ENCODE measurements around the gene DARS1.

DNA sequence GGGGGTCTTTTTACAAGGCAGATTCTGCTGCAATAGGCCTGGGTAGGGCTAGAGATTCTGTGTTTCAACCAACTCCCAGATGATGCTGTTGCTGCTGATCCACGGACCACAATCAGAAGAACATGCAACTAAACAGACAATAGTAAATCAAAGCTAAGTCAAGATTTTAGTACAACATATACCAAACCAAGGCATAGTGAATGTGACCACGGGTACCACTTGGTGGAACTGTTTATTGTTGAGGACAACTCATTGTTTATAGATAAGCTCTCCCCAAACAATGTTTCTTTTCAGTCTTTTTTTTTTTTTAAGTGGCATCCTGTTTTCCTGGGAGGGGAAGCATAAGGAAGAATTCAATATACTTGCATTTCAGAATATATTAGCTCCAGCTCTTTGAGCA lies 36.0 kb upstream of the DARS1 start:
- TF ChIP-seq EP300 (IDR thresholded peaks at IDR 0.05; ENCODE audit: borderline replicate concordance in 1 of 2, low read depth in 1 of 2, low read length in 1 of 2) = no peak
- no peak for TF ChIP-seq TCF12 (IDR thresholded peaks at IDR 0.05)
- no peak for TF ChIP-seq ELF1 (IDR thresholded peaks at IDR 0.05)
- TF ChIP-seq, protein P1, sequence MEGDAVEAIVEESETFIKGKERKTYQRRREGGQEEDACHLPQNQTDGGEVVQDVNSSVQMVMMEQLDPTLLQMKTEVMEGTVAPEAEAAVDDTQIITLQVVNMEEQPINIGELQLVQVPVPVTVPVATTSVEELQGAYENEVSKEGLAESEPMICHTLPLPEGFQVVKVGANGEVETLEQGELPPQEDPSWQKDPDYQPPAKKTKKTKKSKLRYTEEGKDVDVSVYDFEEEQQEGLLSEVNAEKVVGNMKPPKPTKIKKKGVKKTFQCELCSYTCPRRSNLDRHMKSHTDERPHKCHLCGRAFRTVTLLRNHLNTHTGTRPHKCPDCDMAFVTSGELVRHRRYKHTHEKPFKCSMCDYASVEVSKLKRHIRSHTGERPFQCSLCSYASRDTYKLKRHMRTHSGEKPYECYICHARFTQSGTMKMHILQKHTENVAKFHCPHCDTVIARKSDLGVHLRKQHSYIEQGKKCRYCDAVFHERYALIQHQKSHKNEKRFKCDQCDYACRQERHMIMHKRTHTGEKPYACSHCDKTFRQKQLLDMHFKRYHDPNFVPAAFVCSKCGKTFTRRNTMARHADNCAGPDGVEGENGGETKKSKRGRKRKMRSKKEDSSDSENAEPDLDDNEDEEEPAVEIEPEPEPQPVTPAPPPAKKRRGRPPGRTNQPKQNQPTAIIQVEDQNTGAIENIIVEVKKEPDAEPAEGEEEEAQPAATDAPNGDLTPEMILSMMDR (IDR thresholded peaks at IDR 0.05) = no peak
- no peak for TF ChIP-seq EZH2phosphoT487 (IDR thresholded peaks at IDR 0.05; ENCODE audit: borderline replicate concordance, low read depth)
- TF ChIP-seq, protein P2, sequence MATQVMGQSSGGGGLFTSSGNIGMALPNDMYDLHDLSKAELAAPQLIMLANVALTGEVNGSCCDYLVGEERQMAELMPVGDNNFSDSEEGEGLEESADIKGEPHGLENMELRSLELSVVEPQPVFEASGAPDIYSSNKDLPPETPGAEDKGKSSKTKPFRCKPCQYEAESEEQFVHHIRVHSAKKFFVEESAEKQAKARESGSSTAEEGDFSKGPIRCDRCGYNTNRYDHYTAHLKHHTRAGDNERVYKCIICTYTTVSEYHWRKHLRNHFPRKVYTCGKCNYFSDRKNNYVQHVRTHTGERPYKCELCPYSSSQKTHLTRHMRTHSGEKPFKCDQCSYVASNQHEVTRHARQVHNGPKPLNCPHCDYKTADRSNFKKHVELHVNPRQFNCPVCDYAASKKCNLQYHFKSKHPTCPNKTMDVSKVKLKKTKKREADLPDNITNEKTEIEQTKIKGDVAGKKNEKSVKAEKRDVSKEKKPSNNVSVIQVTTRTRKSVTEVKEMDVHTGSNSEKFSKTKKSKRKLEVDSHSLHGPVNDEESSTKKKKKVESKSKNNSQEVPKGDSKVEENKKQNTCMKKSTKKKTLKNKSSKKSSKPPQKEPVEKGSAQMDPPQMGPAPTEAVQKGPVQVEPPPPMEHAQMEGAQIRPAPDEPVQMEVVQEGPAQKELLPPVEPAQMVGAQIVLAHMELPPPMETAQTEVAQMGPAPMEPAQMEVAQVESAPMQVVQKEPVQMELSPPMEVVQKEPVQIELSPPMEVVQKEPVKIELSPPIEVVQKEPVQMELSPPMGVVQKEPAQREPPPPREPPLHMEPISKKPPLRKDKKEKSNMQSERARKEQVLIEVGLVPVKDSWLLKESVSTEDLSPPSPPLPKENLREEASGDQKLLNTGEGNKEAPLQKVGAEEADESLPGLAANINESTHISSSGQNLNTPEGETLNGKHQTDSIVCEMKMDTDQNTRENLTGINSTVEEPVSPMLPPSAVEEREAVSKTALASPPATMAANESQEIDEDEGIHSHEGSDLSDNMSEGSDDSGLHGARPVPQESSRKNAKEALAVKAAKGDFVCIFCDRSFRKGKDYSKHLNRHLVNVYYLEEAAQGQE (IDR thresholded peaks at IDR 0.05; ENCODE audit: low read depth, low read length) = no peak
- TF ChIP-seq, protein P3, sequence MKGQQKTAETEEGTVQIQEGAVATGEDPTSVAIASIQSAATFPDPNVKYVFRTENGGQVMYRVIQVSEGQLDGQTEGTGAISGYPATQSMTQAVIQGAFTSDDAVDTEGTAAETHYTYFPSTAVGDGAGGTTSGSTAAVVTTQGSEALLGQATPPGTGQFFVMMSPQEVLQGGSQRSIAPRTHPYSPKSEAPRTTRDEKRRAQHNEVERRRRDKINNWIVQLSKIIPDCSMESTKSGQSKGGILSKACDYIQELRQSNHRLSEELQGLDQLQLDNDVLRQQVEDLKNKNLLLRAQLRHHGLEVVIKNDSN (IDR thresholded peaks at IDR 0.05; ENCODE audit: borderline replicate concordance, low read depth) = no peak
- no peak for TF ChIP-seq FOXM1 (IDR thresholded peaks at IDR 0.05; ENCODE audit: low read depth)
- TF ChIP-seq RXRA (IDR thresholded peaks at IDR 0.05; ENCODE audit: borderline replicate concordance, low read depth) = no peak
- no peak for TF ChIP-seq RAD21 (IDR thresholded peaks at IDR 0.05; ENCODE audit: low read length)

All from SK-N-SH (cell line).